Prostate gland (tissue), 2 donors: ENCODE measurements around the gene PSMD4. TPM values are rescaled to one million over a fixed set of nuclear protein-coding genes. Genes with fewer than 3 reads are reported as not detected.

Experiments used
- DNase-seq: peaks from one replicate; pipeline ENCODE4 v3.0.0-alpha.2; 2019; ENCODE audit warnings: low spot score
- H3K27ac ChIP-seq, 2 donors: fragments of 200-600 bp; sonication (generic); 2 replicates each; pipeline ENCODE4 v1.5.1; 2017 to 2019
- H3K27me3 ChIP-seq: fragments of 200-600 bp; sonication (generic); replicated peaks from 2 replicates; pipeline ENCODE4 v1.5.1; 2019; ENCODE audit not compliant: insufficient read depth
- H3K36me3 ChIP-seq, 2 donors: fragments of 200-600 bp; sonication (generic); 1 replicate in 1 of 2; 2 replicates in 1 of 2; pipeline versions ENCODE4 v1.5.1 to v1.8.1; 2017 to 2019
- H3K4me1 ChIP-seq: fragments of 200-600 bp; sonication (generic); replicated peaks from 2 replicates; pipeline ENCODE4 v1.5.1; 2019
- H3K4me3 ChIP-seq, 2 donors: fragments of 200-600 bp; sonication (generic); 2 replicates each; pipeline ENCODE4 v1.5.1; 2017 to 2019
- H3K9me3 ChIP-seq: fragments of 200-600 bp; sonication (generic); 2 replicates; pipeline ENCODE4 v1.5.1; 2017
- CTCF ChIP-seq, 4 experiments: fragments of 200-600 bp in 2 of 4; fragments of 450-650 bp in 2 of 4; sonication (generic) in 2 of 4; IDR thresholded peaks; 1 replicate in 3 of 4; 2 replicates in 1 of 4; pipeline ENCODE4 v1.5.1; 2016 to 2019; ENCODE audit warnings: antibody characterized with exemption in 4 of 4, mild to moderate bottlenecking in 2 of 4, moderate library complexity in 2 of 4
- POLR2A ChIP-seq: fragments of 450-650 bp; IDR thresholded peaks from one replicate; pipeline ENCODE4 v1.6.1; 2016; ENCODE audit warnings: antibody characterized with exemption, mild to moderate bottlenecking
- POLR2AphosphoS5 ChIP-seq: sonication (generic); formaldehyde crosslinking; IDR thresholded peaks from one replicate; pipeline ENCODE4 v1.6.1; 2017; ENCODE audit warnings: antibody characterized with exemption
- WGBS: methylation state at CpG from one replicate; pipeline ENCODE4 v1.1.5; 2018; 5-methylcytosine and 5-hydroxymethylcytosine counted together
- intact Hi-C: fragments of 100-400 bp; cut with DNase I; formaldehyde crosslinking; loops from one replicate; pipeline ENCODE4 v1.14.2; 2022
- total RNA-seq, 2 donors: library from RNA; depleted of rRNA; stranded (reverse); fragments of >200 nt; gene quantifications; one replicate each; pipeline ENCODE4 v1.1.0, GENCODE V29; 2016

PSMD4 gene
- total RNA-seq, 2 donors from 2014 or later: 96.1 to 116 TPM

DNA sequence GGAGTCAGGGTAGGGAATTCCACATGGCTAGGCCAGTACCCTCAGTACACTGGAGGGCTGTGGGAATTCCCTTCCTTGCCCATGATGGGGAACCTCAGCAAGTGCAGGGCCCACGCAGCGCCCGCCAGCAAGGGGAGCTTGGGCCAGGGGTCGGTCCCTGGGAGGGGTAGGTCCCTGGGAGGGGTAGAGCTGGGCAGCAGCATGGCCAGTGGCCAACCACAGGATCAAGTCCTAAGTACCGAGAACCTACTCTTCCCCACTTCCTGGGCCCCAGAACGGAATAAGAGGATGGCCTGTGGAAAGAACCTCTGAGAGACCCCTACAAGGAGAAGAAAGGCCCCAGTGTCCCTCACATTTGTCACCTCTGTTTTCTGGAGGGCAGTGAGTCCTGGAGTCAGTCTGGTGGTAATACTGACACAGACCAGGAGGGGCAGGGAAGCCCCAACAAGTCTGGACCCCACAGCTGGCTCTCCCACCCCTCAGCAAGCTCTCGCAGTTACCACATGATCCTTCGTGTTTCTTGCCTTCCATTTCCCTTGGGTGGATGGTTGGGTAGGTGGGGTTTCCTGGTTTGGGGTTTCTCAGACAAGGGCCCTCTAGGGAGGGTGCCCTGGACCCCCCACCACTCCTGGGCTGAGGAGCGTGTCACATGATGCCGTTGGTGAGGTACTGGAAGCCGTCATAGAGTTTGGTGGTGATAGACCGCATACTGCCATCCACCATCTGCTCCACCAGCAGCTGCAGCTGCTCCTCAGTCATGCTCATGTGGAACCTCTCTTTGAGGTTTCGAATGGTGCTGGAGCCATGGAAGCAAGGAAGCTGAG lies 37.9 kb downstream of the PSMD4 start:
- TF ChIP-seq POLR2A (no peak), CTCF (IDR thresholded peaks at IDR 0.05) (no peak), POLR2AphosphoS5 (no peak)
- no peaks in the 10 kb centered on the region for H3K9me3 ChIP-seq
- no peak for DNase-seq

DNA sequence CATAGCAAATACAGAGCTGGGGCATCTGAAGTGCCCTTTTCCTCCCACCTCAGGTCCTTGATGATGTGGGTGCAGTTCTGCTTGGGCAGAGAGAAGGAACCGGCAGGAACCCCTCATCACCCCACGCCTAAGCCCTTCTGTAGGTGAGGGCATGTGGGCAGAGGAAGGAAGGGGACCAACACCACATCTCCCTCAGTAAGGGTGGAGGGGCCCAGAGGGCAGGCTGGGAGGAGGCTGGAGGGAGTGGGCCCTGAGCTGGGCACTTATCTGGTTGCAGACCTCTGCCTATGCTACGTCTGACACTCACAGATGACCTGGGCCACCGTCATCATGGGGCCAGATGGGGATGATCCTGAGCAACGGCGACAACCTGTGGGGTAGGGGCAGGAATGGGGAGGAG lies 38.6 kb downstream of the PSMD4 start:
- H3K36me3 ChIP-seq: peaks cover 21 to 41% of the 10 kb centered on the region in 2 donors
- H3K27ac ChIP-seq: no peak overlapping the region
- 76% methylated on average over 6 of the region's 6 CpGs for WGBS

More for the DNA sequence above, 37.9 kb downstream of the PSMD4 start:
- no peak overlapping the region for H3K27ac ChIP-seq
- H3K27me3 ChIP-seq: no peaks in the 10 kb centered on the region
- peaks cover 15 to 40% of the 10 kb centered on the region in 2 donors for H3K36me3 ChIP-seq
- no peaks in the 10 kb centered on the region for H3K4me1 ChIP-seq
- intact Hi-C loops: no loop called here
- no peak overlapping the region for H3K4me3 ChIP-seq
- 74% methylated on average over 13 of the region's 13 CpGs for WGBS

DNA sequence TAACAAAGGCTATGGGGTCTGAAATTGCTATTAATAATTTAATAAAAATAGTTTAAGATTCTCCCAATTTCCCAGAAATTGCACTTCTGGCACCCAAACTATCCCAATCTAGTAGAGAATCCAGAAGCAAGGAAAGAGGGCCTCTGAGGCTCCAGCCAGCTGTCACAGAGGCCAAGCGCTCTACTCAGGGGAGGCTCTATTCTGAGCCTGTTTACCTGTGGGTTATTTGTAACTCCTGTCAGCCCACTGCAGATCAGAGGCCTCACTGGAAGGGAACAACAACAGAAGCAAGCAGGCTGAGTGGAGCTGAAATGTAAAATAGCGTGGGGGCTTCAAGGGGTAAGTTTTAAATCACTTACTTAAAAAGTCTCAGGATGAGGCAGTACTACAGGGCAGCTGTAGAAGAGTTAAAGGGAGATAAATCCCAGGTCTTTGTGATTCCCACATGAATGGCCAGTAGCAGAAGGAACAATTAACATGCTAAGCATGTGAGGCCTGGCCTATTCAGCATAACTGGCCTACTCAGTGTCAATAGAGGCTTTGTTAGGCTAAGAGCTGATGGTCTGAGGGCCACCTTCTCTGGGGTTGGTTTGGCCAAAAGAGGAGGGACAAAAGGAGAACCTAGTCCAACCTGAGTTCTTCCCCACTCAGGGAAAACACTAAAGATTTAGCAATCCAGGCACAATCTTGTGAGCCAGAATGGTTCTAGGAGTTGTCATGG lies 40.4 kb downstream of the PSMD4 start:
- Histone ChIP-seq H3K36me3 (peaks cover 15 to 37% of the 10 kb centered on the region in 2 donors), H3K4me1 (no peaks in the 10 kb centered on the region), H3K9me3 (no peaks in the 10 kb centered on the region), H3K4me3 (no peak overlapping the region), H3K27me3 (no peaks in the 10 kb centered on the region), H3K27ac (no peak overlapping the region)
- intact Hi-C loops: no loop called here
- WGBS: 87% methylated on average over 2 of the region's 2 CpGs
- DNase-seq: no peak
- TF ChIP-seq POLR2AphosphoS5 (no peak), CTCF (IDR thresholded peaks at IDR 0.05) (no peak), POLR2A (no peak)

More for the DNA sequence above, 38.6 kb downstream of the PSMD4 start:
- no peaks in the 10 kb centered on the region for H3K4me1 ChIP-seq
- no peak for DNase-seq
- no peaks in the 10 kb centered on the region for H3K9me3 ChIP-seq
- TF ChIP-seq CTCF (IDR thresholded peaks at IDR 0.05) (no peak), POLR2AphosphoS5 (no peak), POLR2A (no peak)
- no peaks in the 10 kb centered on the region for H3K27me3 ChIP-seq
- no peak overlapping the region for H3K4me3 ChIP-seq
- intact Hi-C loops: no loop called here

DNA sequence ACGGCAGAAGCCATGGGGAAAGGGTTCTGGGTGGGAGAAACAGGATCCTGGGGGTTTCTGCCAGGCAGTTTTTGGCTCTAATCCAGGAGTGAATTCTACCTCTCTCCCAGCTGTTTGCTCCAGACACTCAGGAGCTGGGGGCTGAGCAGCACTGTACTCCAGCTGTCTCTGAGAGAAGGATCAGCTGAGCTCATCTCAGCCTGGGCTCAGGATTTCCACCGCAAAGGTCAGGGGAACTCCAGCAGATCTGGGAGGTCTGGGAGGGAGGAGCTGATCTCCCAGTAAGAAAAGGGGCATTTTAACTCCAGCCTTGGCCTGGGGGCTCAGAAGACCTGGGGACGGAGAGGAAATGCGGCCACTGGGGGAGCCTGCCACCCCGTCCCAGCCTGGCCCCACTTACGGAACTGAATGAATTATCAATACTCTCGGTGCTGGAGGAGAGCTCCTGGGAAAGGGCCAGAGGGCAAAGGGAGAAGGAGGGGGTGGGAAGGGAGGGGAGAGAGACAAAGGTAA lies 55.3 kb downstream of the PSMD4 start:
- WGBS: 56% methylated on average over 7 of the region's 7 CpGs
- Histone ChIP-seq H3K9me3 (no peaks in the 10 kb centered on the region), H3K27me3 (no peaks in the 10 kb centered on the region), H3K4me1 (peaks cover 4% of the 10 kb centered on the region), H3K36me3 (peaks cover 9 to 26% of the 10 kb centered on the region in 2 donors), H3K27ac (peak overlapping the region in 1 of 2 donors; percentile 24), H3K4me3 (no peak overlapping the region)
- DNase-seq: no peak
- intact Hi-C loops: loop anchor here (5.0 to 10.0 kb wide), 2 partner anchors 87 to 225 kb away; partner anchors contain the start of gene PSMB4
- TF ChIP-seq POLR2A (no peak), CTCF (IDR thresholded peaks at IDR 0.05) (no peak), POLR2AphosphoS5 (no peak)
